HG03442 (cell line): ENCODE measurements around the gene MAN1A1.
A peak's percentile ranks its signal among the peaks of the same experiment; 100 is the strongest.

Experiments
- ATAC-seq: cut with Tn5 transposase; IDR thresholded peaks from one replicate; pipeline ENCODE4 v1.9.1; 2021; ENCODE audit warnings: mild to moderate bottlenecking, moderate library complexity; ENCODE audit not compliant: unreplicated experiment

Gene MAN1A1

GRCh38 chr6:119148825-119149525 is 200.6 kb downstream of the MAN1A1 start:
- no peak for ATAC-seq

DNA sequence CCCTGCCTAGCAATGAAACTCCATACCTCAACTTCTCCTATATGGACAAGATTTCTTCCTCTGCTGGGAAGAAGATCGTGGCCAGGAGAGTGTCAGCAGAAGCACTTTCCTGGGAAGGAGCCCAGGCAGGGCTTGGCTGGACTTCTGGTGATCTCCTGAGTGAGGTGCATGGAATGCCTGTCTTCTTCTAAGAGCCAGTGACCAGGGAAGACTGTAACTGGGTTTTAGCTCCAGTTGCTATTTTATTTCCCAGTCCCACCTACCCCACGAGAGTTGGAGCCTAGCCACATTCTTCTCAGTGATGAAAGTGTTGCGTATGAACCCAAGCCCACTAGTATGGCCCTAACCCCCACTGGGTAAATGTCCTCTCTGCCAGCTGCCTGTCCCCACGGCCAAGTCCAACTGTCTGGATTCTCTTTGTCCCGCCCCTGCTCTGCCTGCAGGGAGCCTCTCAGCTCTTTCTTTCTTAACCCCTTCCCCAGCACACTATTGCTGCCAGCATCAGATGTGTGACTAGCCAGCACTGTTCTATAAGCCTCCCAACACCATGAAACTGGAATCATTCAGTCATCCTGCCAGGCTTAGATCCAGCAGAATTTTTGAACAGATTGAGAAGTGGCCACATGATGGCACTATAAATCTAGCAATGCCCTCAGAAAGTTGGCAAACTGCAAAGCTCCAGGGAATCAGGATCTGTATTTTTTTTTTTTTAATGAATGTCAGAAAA is 201.3 kb downstream of the MAN1A1 start:
- no peak for ATAC-seq

- peak; percentile 99 for ATAC-seq
Measured at GRCh38 chr6:119147101-119148053, 202.2 kb downstream of the MAN1A1 start.

DNA sequence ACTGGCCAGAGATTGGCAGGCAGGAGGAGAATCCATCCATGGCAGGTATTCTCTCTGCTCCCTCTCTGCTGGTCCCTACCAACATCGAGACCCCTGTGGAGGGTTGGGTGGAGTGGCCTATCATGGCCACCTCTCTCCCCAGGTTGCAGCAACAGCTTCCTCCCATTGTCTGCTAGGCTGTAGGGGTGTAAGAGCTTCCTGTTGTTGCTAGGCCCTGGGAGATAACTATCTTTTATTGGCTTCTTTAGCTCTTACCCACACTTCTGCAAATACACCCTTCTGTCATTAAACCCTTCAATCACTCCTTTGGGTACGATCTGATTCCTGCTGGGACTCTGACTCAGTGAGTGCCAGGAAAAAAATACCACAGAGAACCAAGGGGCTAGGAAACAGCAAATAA is 204.4 kb downstream of the MAN1A1 start:
- ATAC-seq: no peak

DNA sequence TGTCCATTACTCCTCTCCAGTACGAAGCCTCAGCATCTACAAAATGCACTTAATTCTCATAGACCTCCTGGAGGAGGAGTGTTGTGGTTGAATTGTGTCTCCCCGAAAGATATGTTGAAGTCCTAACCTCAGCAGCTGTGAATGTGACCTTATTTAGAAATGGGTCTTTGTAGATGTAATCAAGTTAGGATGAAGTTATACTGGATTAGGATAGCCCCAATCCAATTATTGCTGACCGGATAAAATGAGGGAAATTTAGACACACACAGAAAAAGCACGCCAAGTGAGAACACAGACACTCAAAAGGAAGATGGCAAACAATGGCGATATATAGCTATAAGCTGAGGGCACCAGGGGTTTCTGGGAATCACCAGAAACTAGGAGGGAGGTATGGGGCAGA is 206.9 kb downstream of the MAN1A1 start:
- ATAC-seq: no peak

DNA sequence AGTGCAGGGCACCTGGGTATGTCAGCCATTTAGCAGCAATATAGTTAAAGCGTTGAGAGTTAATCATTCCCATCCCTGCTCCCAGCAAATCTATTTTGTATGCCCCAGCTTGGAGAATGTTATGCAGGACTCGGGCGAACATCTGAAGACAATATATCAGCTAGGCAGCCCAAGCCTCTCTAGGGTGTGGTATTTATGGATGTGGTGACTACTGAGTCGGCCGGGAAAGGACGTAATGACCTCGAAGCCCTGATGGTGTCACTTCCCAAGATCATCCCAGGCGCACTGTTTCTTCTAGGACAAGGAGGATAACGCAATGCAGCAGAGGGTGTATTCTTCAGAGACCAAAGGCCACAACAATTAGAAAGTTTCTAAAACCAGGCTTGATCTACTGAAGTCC is 207.5 kb downstream of the MAN1A1 start:
- no peak for ATAC-seq

DNA sequence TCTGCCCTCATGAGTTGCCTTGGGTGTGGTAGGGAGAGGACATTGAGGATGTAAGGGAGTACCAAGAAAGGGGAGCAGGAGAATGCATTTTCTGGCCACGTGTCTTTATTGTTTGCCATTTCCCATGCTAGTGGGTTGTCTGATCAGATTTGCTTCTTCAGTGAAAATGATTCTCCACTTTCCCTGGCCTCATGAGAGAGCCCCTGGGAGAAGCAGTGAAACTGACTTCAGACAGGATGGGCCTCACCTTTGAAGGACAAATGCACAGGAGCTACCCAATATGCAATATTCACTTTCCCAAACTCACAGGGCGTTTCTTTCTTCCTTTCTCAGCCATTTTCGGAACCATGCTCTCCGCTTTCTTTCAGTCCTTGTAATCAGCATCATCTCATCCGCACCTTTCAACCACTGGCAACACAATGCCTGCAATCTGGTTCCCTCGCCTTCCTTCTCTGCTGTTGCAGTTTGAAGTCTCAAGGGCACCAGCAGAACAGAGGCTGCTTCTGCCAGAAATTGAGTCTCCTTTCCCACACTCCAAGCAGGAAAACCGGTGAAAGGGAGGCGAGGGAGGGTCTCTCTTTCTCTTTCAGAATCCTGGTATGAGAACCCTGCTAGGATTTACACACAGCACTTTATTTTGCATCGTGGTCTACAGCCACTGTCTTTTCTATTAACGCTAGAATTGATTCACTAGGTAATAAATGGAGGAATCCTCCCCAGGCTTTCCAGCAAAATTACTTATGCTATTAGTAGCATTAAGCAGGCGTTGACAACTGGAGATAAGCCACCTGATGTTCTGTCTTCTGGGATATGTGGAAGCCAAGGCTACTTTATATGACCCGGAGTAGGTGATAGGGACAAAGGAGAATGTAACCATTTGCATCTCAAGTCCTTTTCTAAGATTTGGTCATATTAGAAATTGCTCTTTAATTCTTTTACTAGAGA is 209.1 kb downstream of the MAN1A1 start:
- ATAC-seq: no peak

DNA sequence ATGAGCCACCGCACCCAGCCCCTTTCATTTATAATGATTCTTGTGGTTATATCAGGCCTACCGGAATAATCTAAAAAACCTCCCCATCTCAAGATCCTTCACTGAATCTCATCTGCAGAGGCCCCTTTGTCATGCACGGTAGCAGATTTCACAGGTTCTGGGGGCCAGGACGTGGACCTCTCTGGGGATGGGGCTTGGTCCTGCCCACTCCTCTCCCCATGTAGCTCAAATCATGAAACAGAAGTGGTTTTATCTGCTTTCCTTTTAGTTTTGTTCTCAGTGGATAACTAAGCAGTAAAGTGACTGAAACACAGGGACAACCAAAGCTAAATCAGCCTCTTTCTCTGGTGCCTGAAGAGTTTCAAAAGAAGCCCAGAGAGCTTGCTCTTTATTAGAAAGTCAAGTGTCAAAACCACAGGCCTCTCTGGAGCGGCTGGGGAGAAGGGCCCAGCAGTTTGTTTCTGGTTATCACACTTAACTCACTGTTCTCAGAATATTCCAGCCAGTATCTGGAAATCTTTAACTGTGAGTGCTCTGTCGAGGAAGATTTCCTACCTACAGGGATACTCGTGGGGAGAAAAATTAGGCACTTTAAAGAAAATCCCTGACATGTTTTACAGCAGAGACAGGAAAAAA is 210.5 kb downstream of the MAN1A1 start:
- ATAC-seq: peak; percentile 93

DNA sequence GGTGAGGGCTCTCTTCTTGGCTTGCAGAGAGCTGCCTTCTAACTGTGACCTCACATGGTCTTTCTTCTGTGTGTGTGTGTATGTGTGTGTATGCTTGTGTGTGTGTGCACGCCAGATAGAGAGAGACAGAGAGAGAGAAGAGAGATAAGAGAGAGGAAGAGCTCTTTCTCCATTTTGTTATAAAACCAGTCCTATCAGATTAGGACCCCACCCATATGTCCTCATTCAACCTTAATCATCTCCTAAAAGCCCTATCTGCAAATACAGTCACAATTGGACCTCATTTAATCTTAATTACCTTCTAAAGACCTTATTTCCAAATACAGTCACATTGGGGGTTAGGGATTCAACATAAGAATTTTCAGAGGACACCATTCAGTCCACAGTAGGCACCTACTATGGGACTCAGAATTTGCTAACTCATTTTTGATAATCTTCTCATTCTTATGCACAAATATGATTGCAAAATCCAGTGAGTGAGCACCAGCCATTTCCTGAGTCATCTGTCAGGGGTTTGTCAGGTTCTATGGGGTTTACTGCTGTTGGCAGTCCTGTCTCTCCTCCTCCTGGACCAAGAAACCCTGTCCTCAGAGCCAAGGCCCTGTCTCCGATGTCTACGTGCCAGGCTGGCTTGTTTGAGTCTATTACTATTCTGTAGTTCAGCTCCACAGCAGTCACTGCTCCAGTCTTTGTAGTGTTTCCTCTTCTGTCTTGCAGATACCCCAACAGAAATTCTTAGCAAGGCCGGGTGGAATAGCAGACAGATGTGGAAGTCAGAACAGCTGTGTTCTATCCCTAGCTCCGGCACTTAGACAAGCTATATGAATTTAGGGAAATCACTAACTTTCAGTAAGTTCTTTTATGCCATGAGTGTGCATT is 212.1 kb downstream of the MAN1A1 start:
- no peak for ATAC-seq

DNA sequence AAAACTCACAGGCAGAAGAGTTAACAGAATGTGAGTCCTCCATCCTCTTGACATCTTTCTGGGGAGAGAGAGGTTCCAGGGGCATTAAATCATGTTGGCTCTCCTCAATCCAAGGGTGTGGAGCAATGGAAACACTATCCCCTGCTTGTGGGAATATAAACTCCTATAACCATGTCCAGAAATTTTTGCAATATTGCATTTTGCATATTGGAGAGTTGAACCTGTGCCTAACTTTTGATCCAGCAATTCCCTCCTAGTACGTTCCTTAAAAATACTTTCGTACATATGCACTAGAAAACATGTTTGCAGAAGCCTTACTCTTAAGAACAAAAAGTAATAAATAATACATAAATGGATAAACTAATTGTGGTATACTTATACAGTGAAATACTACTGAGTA is 214.8 kb downstream of the MAN1A1 start:
- ATAC-seq: no peak

DNA sequence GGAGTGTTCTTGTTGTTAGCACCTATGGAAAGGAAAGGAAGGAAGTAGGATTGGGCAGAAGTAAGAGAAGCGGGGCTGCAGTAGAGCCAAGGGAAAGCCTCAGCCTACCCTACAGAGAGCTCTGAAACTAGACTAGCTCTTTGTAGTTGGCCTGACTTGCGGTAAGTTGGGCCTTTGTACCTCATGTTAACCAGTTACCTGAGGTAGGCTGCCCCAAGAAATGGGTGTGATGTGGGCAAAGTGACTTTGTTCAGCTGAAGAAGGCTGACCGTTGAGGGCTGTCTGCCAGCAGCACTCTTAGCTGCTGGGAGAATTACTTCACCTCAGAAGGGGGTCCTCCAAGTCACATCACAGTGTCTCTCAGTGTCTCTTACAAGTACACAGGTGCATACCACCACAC is 216.2 kb downstream of the MAN1A1 start:
- no peak for ATAC-seq

GRCh38 chr6:119132261-119132981 is 217.1 kb downstream of the MAN1A1 start:
- ATAC-seq: no peak

GRCh38 chr6:119129968-119130484 is 219.5 kb downstream of the MAN1A1 start:
- no peak for ATAC-seq

- ATAC-seq: peak; percentile 76
Measured at GRCh38 chr6:119129148-119129967, 220.2 kb downstream of the MAN1A1 start.

DNA sequence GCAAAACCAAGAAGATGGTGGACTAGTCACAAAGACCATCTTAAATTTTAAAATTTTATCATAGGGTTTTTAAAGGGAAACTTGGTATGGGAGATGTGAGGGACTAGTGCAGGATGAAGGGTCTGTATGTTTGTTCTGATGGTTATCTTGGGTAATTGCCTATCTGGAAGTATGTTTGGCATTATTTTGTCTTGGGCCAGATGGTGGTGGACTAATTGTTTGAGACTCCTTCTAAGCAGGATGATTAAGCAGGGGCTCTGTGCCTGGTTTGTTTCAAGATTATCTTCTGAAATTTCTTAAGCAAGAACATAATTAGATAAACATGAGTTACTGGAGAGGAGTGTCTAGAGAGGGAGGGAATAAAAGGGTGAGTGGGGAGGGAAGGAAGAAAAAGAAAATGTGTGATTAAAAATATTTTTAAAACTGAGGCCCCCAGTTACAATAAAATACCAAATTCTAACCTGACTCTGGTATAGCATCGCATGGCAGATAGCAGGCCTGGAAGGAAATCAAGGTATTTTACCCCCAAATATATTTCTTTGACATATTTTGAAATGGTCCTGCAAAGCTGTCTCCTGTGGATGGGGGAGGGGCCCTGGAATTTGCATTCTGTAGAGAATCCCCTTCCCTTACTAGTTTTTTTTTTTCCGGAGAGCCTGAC is 221.2 kb downstream of the MAN1A1 start:
- ATAC-seq: no peak

DNA sequence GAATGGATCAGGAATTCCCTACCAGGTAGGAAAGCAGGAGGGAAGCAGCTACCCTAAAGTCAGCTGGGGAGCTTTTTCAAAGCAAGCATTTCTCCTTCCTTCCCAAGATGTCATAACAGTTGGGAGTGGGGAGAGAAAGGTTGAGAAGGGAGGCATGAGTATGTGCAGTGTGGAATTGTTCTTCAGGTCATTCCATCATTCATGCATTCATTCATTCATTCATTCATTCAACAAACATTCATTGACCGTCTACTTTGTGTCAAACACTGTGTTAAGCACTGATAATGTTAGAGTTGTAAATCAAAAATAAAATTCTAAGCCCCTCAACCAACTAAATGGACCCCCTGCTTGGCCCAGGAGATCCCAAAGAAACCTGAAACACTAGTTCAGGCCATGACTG is 221.9 kb downstream of the MAN1A1 start:
- ATAC-seq: no peak
